ENCODE measurements around the gene DHX35.
"Not testable (repeated sequence)": the region's sequence is repeated elsewhere in the genome, so short reads cannot be mapped to it uniquely, and the experiment has no call there.

Gene DHX35

GRCh38 chr20:38957915-38958485, 4.1 kb upstream of the DHX35 start (continued):
- no peak for TF ChIP-seq GLI2 (tag by site-specific recombination; IDR thresholded peaks at IDR 0.05; ENCODE audit: borderline replicate concordance, low read depth)

- H3K27ac ChIP-seq (ENCODE audit: extremely low read depth, low read depth, low read length); H3K4me3 ChIP-seq (ENCODE audit: low read depth, low read length); H3K36me3 ChIP-seq (ENCODE audit: control insufficient read depth in 2 of 2, insufficient read depth in 1 of 2, low read length in 2 of 2); H3K4me1 ChIP-seq (ENCODE audit: control insufficient read depth, insufficient read depth, low read length); CTCF ChIA-PET; POLR2A ChIA-PET; H3K9me3 ChIP-seq (ENCODE audit: control insufficient read depth, insufficient read depth, low read depth, low read length): not testable (repeated sequence)
These were observed 1.9 kb upstream of the DHX35 start for GRCh38 chr20:38960187-38960687.

GRCh38 chr20:38961530-38962043, 557 bp upstream of the DHX35 start:
- Histone ChIP-seq H3K36me3 (ENCODE audit: control insufficient read depth in 2 of 2, insufficient read depth in 1 of 2, low read length in 2 of 2) (peaks cover 0 to 6% of the 10 kb centered on the region in 2 experiments; a peak in 2 of 3 replicates), H3K27ac (ENCODE audit: extremely low read depth, low read depth, low read length) (no peak overlapping the region; the same call in 1 of the 2 replicates), H3K9me3 (ENCODE audit: control insufficient read depth, insufficient read depth, low read depth, low read length) (no peaks in the 10 kb centered on the region), H3K4me1 (ENCODE audit: control insufficient read depth, insufficient read depth, low read length) (peaks cover 4% of the 10 kb centered on the region; the same call in 1 of the 2 replicates), H3K4me3 (ENCODE audit: low read depth, low read length) (peak overlapping the region; percentile 48)
- ChIA-PET CTCF (interaction anchor here (1.0 kb wide), 2 partner anchors 68 to 88 kb away, joined by 3 to 4 read pairs; no protein-coding TSS in a partner anchor), POLR2A (interaction anchor here (0.6 to 2.9 kb wide), 6 partner anchors 13 to 489 kb away, joined by 3 to 37 read pairs (median 4); partner anchors contain the start of genes FAM83D and RALGAPB)
- TF ChIP-seq WT1 (tag by site-specific recombination; IDR thresholded peaks at IDR 0.05) (no peak), ZNF335 (tag by site-specific recombination; conservative IDR thresholded peaks at IDR 0.05) (0 out of 2 replicates have a peak, but pooled peaks have one; percentile 59), ZNF692 (tag by site-specific recombination; IDR thresholded peaks at IDR 0.05) (peak; percentile 31; the same call in 1 of the 2 replicates)

GRCh38 chr20:38962928-38963401, 821 bp downstream of the DHX35 start:
- Histone ChIP-seq H3K4me3 (ENCODE audit: low read depth, low read length) (peak overlapping the region; percentile 99), H3K27ac (ENCODE audit: extremely low read depth, low read depth, low read length) (peak overlapping the region; percentile 71; the same call in 1 of the 2 replicates), H3K36me3 (ENCODE audit: control insufficient read depth in 2 of 2, insufficient read depth in 1 of 2, low read length in 2 of 2) (peaks cover 0 to 11% of the 10 kb centered on the region in 2 experiments; a peak in 2 of 3 replicates), H3K9me3 (ENCODE audit: control insufficient read depth, insufficient read depth, low read depth, low read length) (no peaks in the 10 kb centered on the region), H3K4me1 (ENCODE audit: control insufficient read depth, insufficient read depth, low read length) (peaks cover 4% of the 10 kb centered on the region; the same call in 1 of the 2 replicates)
- CTCF ChIA-PET: interaction anchor here (0.7 to 2.8 kb wide), 3 partner anchors 36 to 86 kb away, joined by 3 to 9 read pairs (median 5); partner anchors contain the start of gene FAM83D
- TF ChIP-seq ZNF692 (tag by site-specific recombination; IDR thresholded peaks at IDR 0.05) (no peak), ZNF621 (tag by site-specific recombination; IDR thresholded peaks at IDR 0.05) (no peak), ZIC2 (tag by site-specific recombination; IDR thresholded peaks at IDR 0.05) (no peak), ZNF354C (tag by site-specific recombination; IDR thresholded peaks at IDR 0.05; ENCODE audit: borderline replicate concordance, low read depth) (no peak), ZNF701 (tag by site-specific recombination; IDR thresholded peaks at IDR 0.05) (no peak), ZNF624 (tag by site-specific recombination; IDR thresholded peaks at IDR 0.05) (no peak), ZNF610 (tag by site-specific recombination; IDR thresholded peaks at IDR 0.05; ENCODE audit: borderline replicate concordance) (no peak), HOXC10 (CRISPR knock-in tag; IDR thresholded peaks at IDR 0.05) (no peak), YY2 (tag by site-specific recombination; IDR thresholded peaks at IDR 0.05) (no peak), ZNF473 (tag by site-specific recombination; IDR thresholded peaks at IDR 0.05) (no peak), ZNF530 (tag by site-specific recombination; IDR thresholded peaks at IDR 0.05; ENCODE audit: low read depth) (no peak), ZNF600 (tag by site-specific recombination; IDR thresholded peaks at IDR 0.05) (no peak), GLIS1 (tag by site-specific recombination; IDR thresholded peaks at IDR 0.05) (no peak)
- POLR2A ChIA-PET: interaction anchor here (1.2 to 2.9 kb wide), 3 partner anchors 14 to 36 kb away, joined by 3 to 37 read pairs (median 4); partner anchors contain the start of gene FAM83D

All from HEK293 (cell line).